Activated CD8-positive, alpha-beta memory T cell treated with anti-CD3 and anti-CD28 coated beads, Interleukin-2, amount 50 U/mL, for 24 hours (primary cell): Measurements from ENCODE around the gene CADM2.

Experiments
- DNase-seq: peaks from one replicate; pipeline ENCODE4 v3.0.0-alpha.2; 2020; ENCODE audit errors: extremely low read depth

Gene CADM2

DNA sequence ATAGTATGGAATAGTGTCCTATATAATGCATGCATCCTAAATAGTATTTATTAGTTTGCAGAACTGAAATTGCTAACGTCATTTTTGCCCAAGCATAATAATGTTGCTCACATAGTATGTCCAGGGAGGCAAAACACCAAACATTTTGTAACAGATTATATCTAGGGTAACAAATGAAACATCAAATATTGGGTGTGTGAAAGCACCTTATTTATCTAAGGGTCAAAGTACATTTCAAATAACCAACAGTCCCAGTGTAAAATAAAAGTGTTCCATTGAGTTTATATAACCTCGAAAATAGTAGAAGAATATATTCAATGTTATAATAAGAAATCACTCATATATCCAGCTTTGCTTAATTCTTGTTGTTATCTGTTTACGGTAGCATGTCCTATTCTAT, 363.1 kb downstream of the CADM2 start:
- no peak for DNase-seq

DNA sequence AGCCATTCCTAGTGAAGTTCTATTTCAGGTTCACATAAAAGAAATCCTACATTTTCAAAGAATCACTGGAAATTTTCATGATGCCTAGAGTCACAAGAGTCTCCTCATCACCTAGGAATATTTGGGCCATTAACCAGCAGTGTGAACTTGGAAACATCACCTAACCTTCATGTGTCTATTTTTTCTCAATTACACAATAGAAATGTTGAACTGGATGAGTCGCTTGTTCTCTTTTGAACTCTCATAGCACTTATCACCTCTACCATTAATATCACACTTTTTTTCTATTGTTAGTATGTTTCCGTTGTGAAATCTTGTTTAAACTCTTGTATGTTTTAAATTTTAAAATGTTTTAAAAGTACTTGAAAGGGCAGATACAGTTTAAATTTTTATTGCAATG, 371.3 kb downstream of the CADM2 start:
- DNase-seq: no peak

DNA sequence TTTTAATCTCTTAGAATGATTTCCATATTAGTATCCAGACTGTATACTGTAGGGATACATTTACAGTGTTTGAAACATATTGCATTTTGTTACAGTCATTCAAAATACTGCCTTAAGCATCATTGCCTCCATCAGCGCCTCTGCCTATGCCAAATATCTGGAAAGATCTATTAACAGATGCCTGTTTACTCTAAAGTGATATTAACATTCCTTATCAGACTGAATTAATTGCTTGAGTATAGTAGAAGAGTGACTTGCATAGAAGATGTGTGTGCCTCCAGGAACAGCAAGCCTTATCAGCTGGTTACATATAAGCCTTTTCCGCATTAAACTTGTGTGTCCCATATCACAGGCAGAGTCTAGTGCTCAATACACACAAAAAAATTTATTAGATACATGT, 379.1 kb downstream of the CADM2 start:
- DNase-seq: no peak

DNA sequence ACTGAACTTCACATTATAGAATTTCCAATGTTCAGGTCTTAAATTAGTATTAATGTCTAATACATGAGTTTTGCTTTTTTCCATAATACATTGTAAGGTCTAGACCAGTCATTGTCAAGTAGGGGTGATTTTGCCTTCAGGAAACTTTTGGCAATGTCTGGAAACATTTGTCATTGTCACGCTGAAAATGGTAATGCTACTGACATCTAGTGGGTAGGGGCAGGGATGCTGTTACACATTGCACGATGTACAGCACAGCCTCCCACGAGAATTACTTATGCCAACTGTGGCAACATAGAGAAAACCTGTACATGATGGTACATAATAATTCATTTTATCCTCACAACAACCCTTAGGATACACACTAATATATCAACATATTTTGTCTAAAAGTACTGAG, 384.1 kb downstream of the CADM2 start:
- no peak for DNase-seq

DNA sequence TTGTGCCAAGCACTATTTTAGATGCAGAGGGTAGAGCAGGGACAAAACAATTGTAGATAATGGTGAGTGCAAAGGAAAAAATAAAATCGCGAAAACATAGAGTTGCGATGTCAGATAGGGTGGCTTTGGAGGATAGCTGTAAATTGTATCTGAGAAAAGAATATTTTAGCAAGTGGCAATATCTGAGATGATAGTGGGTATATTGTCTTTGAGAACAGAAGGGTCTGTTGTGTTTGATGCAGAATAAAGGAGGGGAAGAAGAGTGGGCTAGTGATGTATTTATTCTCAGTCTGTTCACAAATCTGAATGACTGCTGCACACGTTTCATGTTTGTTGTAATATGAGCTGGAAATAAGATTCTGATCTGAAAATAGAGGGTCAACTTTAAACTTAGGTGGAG, 396.8 kb downstream of the CADM2 start:
- DNase-seq: no peak

DNA sequence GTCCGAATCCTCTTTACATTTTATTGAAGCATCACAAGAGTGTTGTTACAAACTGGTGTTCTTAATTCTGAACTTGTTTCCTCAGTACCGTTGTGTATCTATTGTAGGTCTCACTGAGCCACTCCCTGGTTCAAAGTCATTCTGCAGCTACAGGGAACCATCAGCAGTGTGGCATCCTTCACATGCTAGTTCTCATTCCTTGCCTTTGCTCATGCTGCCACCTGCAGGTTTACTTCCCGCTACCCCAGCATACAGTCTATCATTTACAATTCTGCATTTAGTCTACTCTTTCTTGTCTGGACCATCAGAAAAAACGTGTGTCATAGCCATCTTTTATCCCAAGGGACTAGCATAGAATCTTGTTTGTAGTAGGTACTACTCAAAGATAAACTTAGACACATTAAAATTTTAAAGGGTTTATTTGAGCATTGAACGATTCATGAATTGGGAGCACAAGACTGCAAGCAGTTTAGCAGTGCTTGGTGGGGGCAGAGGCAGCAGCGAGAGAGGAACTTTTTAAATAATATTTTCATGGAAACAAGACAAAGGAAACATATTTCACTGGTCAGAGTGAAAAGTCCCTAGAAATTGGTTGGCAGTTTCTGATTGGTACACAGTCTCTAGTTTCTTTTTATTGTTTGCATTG, 402.1 kb downstream of the CADM2 start:
- DNase-seq: no peak

DNA sequence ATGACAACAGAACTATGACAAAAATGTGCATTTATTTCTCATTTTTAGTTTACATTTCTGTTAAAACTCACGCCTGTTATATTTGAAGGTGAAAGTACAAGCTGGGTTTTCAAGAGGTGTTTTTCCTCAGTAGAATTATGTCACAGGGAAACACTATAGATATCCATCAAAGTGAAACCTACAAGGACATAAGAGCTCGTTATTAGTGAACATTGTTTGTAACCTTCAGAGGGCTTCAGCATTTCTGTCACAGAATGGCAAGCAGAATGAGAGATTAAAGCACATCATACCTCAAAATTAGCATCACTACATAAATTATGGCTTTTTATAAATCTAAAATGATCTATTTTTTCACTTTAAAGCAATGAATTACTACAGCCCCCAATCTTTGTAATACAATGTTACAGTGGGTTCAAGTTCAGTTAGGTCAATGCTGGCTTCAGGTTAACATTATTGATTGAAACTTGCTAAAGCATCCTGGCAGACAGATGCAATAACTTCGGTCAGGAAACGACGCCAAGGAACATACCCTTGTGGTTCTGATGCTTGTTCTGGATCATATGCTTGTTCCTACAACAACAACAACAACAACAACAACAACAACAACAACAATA, 405.6 kb downstream of the CADM2 start:
- no peak for DNase-seq

DNA sequence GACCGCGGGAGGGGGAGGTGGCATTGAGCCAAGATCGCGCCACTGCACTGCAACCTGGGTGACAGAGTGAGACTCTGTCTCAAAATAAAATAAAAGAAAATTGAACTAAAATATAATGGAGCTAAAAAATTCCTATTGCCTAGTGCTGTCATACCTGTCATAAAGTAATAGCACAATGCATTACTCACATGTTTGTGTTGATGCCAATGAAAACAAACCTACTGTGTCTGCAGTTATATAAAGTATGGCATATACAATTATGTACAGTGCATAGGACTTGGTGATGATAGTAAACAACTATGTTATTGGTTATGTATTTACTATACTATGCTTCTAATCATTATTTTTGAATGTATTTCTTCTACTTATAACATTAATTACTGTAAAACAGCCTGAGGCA, 411.6 kb downstream of the CADM2 start:
- no peak for DNase-seq

DNA sequence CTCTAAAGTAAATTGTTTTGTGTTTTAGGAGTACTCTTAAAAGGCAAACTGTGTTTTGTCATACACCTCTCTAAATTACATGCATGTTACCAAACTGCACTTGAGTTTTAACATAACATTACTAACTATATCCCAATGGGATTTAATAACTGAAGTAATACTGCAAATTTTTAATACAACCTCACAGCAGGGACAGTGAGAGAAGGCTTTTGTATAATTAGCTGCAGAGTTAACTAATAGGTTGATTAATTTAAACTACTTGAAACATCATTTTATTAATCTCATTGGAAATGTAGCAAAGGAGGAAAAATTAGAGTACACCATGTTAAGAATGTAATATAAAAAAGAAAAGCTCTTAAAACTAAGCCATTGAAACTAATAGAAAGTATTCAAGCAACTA, 417.3 kb downstream of the CADM2 start:
- DNase-seq: no peak

DNA sequence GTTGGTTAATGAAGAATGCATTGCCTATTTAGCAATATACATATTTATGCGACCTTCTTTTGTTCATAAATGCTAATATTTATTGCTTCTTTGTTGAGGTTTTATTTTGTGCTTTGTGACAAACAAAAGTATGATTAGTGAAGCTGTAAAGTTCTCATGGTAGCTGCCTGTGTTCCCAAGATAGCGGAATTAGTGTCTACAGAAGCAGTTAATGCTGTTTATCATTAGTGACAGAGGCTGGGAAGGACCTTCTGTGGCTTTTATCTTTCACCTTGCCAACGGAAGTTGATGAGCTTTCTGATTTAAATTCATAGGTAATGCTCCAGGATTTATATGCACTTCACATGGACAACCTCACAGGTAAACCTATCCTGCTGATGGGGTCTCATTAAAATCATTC, 418.3 kb downstream of the CADM2 start:
- no peak for DNase-seq

DNA sequence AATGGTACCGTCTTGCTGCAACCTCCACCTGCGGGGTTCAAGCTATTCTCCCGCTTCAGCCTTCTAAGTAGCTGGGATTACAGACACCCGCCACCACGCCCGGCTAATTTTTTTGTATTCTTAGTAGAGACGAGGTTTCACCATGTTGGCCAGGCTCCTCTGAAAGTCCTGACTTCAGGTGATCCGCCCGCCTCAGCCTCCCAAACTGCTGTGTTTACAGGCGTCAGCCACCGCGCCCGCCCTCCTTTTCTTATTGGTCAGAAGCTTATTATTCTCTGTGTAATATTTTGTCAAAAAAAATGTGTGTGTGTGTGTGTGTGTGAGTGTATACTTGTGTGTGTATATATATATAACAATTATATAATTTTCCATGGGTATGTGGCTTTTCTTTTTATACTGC, 425.6 kb downstream of the CADM2 start:
- no peak for DNase-seq

DNA sequence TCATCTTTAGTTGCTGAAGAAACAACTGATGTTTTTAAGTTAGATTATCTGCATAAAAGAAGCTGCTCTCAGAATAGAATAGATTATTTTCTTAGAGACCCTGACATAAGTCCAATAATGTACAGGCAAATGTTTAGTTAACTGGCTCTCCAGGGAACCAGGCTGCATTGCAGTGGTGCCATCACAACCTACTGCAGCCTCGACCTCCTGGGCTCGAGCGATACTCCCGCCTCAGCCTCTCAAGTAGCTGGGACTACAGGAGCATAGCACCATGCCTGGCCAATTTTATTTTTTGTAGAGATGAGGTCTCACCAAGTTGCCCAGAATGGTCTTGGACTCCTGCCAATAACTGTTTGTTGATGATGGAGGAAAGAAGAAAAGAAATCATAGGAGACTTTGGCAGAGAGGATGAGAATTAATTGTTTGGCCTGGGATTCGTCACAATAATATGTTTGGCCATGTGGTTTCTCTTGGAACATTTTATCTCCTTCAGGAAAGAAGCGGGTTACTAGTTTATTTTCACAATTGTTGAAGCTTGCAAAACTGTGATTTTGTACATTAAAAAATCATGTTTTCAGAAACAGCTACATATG, 429.2 kb downstream of the CADM2 start:
- DNase-seq: no peak

DNA sequence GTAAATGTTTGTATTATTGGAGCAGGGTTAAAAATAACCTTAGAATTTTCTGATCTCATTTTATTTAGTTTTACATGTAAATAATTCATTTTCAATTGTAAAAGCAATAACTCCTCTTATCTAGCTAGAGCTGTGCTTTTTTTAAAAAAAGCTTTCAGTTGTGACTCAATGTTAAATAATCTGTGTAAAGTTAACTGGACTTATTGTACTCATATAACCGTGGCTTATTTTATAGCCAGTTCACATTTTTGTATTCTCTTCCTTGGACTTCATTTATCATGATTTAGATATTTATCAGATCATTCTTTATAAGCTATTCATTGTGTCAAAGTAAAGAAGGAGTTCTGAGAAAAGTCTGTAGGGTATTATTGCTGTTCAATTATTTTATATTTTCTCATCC, 435.6 kb downstream of the CADM2 start:
- DNase-seq: no peak

DNA sequence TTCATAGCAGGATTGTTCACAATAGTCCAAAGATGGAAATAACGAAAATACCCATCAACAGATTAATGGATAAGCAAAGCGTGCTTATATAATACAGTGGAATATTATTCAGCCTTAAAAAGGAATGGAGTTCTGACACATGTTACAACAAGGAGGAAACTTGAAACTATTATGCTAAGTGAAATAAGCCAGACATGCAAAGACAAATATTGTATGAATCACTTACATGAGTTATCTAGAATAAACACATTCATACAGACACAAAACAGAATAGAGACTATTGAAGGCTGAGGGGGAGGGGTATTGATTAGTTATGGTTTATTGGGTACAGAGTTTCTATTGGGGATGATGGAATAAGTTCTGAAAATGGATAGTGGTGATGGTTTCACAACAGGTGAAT, 438.6 kb downstream of the CADM2 start:
- DNase-seq: no peak

DNA sequence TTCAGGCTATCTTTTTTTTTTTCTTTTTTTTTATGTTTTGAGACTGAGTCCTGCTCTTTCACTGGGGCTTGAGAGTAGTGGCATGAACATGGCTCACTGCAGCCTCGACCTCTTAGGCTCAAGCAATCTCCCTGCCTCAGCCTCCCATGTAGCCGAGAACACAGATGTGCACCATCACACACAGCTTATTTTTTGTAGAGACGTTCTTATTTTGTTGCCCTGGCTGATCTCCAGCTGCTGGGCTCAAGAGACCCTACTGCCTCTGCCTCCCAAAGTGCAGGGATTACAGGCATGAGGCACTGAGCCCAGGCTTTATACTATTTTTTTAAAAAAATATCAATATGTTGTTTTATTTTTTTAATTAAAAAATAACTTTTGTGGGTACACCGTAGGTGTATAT, 467.3 kb downstream of the CADM2 start:
- DNase-seq: no peak

DNA sequence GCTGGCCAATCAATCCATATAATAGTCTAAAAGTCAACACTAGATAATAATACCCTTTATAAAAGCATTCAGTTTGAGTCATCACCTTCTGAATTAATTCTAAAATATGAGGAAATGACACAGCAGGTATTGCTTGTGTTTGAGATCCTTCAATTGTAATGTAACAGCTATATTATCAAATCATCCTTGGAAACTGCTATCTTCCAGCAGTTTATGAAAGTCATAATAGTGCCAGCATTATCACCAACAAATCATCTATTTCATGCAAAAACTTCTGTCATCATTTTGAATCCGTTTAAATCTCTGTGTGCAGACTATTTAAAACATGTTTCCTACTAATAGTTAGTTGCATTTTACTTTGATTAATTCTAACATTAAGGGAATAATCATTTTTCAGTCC, 468.7 kb downstream of the CADM2 start:
- no peak for DNase-seq

DNA sequence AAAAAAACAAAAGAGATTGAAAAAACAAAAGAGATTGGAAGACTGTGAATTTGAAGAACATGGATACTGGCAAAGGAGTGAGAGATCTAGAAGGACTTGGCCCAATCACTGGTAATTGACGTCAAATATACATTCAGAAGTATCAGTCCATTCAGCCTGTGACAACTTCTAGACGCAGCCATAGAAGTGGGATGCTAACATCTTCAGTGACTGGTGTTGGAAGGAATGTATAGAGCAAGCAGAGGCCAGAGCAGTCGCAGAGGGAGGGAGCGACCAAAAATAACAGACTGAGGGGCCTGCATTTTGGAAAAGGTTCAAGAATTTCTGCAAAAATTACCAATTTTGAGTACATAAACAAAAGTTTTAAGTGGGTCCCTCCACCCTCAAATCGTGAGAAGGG, 473.3 kb downstream of the CADM2 start:
- no peak for DNase-seq

DNA sequence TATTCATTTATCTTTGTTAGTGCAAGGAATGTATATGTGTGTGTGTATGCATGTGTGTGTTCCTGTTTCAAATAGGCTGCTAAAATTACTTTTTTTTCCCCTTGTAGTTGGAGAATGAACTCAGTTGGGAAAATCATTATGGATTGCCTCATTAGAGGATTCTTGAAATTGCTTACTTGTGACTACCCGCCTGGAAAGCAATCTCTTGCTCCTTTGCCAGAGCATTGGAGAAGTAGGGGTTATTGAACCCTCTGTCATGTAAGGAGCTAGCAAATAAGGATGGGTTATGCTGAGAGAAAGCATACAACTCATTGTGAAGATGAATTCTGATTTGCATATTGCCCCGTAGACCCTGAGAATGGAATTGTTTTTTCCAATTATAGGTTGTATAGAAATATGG, 474.5 kb downstream of the CADM2 start:
- no peak for DNase-seq

DNA sequence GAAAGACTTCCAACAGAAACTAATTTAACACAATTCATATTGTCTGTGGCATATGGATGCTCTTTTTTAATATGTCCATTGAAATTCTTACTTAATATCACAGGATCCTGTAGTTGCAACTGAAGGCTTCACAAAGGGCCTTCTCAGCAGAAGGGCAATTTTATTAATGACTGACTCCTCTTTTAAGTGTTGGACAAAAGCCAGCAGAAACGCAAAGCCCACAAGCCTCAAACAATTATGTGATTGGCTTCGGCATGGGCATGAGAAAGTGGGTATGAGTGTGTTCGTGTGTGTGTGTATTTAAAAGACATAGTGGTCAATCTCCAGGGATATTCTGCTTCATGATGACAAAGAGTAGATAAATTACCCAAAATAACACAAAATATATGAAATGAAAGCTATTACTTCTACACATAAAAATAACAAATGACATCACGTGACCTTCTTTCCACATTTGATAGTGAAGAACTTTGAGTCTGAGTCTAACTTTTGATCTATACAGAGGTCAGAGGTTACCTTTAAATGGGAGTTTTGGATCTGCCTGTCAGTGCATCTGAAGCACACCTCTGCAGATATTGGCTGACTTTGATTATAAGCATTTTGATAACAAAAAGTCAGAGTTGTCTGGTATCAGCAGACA, 496.9 kb downstream of the CADM2 start:
- DNase-seq: no peak

DNA sequence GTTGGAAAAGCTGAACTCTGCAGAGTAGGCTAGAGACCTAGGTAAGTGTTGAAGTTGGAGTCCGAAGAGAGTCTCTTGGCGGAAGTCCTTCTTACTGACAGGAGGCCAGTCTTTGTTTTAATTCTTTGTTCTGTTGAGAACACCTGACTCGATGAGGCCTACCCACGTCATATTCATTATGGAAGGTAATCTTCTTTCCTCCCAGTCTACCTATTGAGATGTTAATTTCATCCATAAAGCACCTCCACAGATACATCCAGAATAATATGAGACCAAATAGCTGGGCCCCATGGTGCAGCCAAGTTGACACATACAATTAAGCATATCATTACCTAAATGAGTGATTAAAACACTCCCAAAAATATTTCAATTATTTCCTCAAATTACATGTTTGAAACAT, 515.5 kb downstream of the CADM2 start:
- no peak for DNase-seq

DNA sequence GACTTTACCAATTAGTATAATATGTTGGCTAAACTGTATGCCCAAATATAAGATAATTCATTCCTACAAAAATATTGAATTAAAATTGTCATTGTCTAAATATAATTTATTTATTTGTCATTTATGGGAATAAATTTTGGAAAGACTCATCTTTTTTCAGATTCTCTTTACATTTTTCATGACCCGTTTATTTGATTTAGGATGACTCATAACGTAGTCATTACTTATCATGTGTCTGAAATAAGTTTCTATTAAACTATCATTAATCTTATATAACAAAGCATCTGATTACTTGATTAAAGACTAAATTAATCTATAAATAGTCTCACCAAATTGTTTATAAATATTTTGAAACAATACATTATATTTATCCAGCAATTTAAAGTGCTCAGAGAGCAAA, 516.6 kb downstream of the CADM2 start:
- no peak for DNase-seq

DNA sequence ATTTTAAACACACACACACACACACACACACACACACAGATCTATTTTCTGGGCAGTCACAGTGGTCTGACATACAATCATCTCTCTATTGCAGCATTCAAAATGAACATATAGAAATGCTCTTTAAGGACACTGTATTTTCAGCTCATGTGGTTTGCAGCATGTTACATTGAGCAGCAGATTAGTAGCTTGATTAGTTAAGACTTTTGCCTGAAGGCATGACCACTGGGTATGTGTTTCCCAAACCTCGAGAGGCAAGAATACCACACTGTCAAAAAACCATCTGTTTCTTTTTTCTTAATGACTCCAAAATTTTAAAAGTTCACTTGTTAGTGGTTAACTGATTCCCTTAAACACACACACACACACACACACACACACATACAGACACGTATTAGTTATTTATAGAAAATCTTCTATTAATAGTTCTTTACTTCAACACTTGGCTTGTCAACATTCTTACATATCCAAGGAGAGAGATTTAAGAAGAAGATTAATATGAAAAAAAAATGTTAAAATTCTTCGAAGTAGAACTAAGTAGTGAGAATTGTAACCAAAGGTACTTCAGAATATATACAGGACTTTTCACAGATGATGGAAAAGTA, 518.2 kb downstream of the CADM2 start:
- DNase-seq: no peak
